SK-N-SH treated with all-trans-retinoic acid at 6 μM for 48 hours (cell line): Measurements from ENCODE around the gene NTPCR.

Source experiments
- ATAC-seq: fragments of 200-7000 bp; cut with Tn5 transposase; 3 replicates; pipeline ENCODE4 v1.9.1; 2020; ENCODE audit warnings: mild to moderate bottlenecking, moderate library complexity
- BACH2 ChIP-seq: fragments of 250-450 bp; sonication (Bioruptor Pico); IDR thresholded peaks from 2 replicates; pipeline ENCODE4 v1.9.0; 2021; ENCODE audit warnings: mild to moderate bottlenecking, borderline replicate concordance
- CSDC2 ChIP-seq: fragments of 250-450 bp; sonication (Bioruptor Pico); IDR thresholded peaks from 2 replicates; pipeline ENCODE4 v1.5.0; 2020; ENCODE audit warnings: mild to moderate bottlenecking, moderate library complexity
- ESRRG ChIP-seq: fragments of 250-450 bp; sonication (Bioruptor Pico); IDR thresholded peaks from 2 replicates; pipeline ENCODE4 v1.6.1; 2021; ENCODE audit warnings: mild to moderate bottlenecking
- GLIS3 ChIP-seq: fragments of 250-450 bp; sonication (Bioruptor Pico); IDR thresholded peaks from 2 replicates; pipeline ENCODE4 v1.5.0; 2020; ENCODE audit warnings: mild to moderate bottlenecking, moderate library complexity
- OSR1 ChIP-seq: fragments of 250-450 bp; sonication (Bioruptor Pico); IDR thresholded peaks from 2 replicates; pipeline ENCODE4 v1.8.0; 2022; ENCODE audit warnings: moderate library complexity, mild to moderate bottlenecking, inconsistent platforms
- RARB ChIP-seq: fragments of 250-450 bp; sonication (Bioruptor Pico); IDR thresholded peaks from 2 replicates; pipeline ENCODE4 v1.8.0; 2021; ENCODE audit warnings: mild to moderate bottlenecking, moderate library complexity
- SNAI2 ChIP-seq: fragments of 250-450 bp; sonication (Bioruptor Pico); IDR thresholded peaks from 2 replicates; pipeline ENCODE4 v1.5.0; 2020; ENCODE audit warnings: mild to moderate bottlenecking, moderate library complexity
- TCF4 ChIP-seq: fragments of 250-450 bp; sonication (Bioruptor Pico); IDR thresholded peaks from 2 replicates; pipeline ENCODE4 v1.8.0; 2021; ENCODE audit warnings: mild to moderate bottlenecking, moderate library complexity, borderline replicate concordance
- TOX ChIP-seq: fragments of 250-450 bp; sonication (Bioruptor Pico); IDR thresholded peaks from 2 replicates; pipeline ENCODE4 v1.8.0; 2021; ENCODE audit warnings: mild to moderate bottlenecking, moderate library complexity, borderline replicate concordance
- ZC3H10 ChIP-seq: fragments of 250-450 bp; sonication (Bioruptor Pico); IDR thresholded peaks from 2 replicates; pipeline ENCODE4 v1.5.1; 2021; ENCODE audit warnings: mild to moderate bottlenecking, moderate library complexity
- ZFP3 ChIP-seq: fragments of 250-450 bp; sonication (Bioruptor Pico); IDR thresholded peaks from 2 replicates; pipeline ENCODE4 v1.5.0; 2020; ENCODE audit warnings: mild to moderate bottlenecking, moderate library complexity
- ZFP30 ChIP-seq: fragments of 450-650 bp; formaldehyde crosslinking; IDR thresholded peaks from 2 replicates; pipeline ENCODE4 v1.5.0; 2022; ENCODE audit warnings: mild to moderate bottlenecking, moderate library complexity
- ZNF70 ChIP-seq: fragments of 450-650 bp; formaldehyde crosslinking; IDR thresholded peaks from 2 replicates; pipeline ENCODE4 v1.5.0; 2020; ENCODE audit warnings: mild to moderate bottlenecking, moderate library complexity
- ZNF8 ChIP-seq: fragments of 450-650 bp; formaldehyde crosslinking; IDR thresholded peaks from 2 replicates; pipeline ENCODE4 v1.5.0; 2020; ENCODE audit warnings: mild to moderate bottlenecking, moderate library complexity
- TF ChIP-seq, protein P1 (sequence below): fragments of 250-450 bp; sonication (Bioruptor Pico); IDR thresholded peaks from 2 replicates; pipeline ENCODE4 v1.5.1; 2021; ENCODE audit warnings: mild to moderate bottlenecking, moderate library complexity
- TF ChIP-seq, protein P2 (sequence below): fragments of 250-450 bp; sonication (Bioruptor Pico); IDR thresholded peaks from 2 replicates; pipeline ENCODE4 v1.5.0; 2020; ENCODE audit warnings: mild to moderate bottlenecking, moderate library complexity
- TF ChIP-seq, protein P3 (sequence below): fragments of 250-450 bp; sonication (Bioruptor Pico); IDR thresholded peaks from 2 replicates; pipeline ENCODE4 v1.8.0; 2020; ENCODE audit warnings: mild to moderate bottlenecking, moderate library complexity, borderline replicate concordance

NTPCR gene

DNA sequence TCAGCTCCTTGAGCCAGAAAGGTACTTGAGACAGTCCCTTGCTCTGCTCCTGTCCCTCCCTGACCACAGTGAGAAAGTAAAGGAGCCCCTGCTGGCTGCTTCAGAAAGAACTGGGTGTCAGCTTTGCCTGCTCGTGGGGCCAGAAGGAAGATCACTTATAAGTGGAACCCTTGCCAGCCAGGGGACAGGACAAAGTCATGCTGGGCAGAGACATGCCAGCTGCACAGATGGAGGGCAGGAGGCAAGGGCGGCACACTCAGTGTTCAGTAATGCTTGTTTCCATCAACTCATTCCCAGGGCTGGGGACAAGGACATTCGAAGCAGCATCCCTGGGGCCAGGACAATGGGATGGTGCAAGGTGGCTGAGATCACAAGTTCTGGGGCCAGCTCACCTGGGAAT, 41.8 kb downstream of the NTPCR start:
- TF ChIP-seq CSDC2 (no peak), GLIS3 (no peak), BACH2 (CRISPR knock-in tag) (no peak)
- TF ChIP-seq, protein P1, sequence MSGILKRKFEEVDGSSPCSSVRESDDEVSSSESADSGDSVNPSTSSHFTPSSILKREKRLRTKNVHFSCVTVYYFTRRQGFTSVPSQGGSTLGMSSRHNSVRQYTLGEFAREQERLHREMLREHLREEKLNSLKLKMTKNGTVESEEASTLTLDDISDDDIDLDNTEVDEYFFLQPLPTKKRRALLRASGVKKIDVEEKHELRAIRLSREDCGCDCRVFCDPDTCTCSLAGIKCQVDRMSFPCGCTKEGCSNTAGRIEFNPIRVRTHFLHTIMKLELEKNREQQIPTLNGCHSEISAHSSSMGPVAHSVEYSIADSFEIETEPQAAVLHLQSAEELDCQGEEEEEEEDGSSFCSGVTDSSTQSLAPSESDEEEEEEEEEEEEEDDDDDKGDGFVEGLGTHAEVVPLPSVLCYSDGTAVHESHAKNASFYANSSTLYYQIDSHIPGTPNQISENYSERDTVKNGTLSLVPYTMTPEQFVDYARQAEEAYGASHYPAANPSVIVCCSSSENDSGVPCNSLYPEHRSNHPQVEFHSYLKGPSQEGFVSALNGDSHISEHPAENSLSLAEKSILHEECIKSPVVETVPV (CRISPR knock-in tag): no peak
- TF ChIP-seq, protein P2, sequence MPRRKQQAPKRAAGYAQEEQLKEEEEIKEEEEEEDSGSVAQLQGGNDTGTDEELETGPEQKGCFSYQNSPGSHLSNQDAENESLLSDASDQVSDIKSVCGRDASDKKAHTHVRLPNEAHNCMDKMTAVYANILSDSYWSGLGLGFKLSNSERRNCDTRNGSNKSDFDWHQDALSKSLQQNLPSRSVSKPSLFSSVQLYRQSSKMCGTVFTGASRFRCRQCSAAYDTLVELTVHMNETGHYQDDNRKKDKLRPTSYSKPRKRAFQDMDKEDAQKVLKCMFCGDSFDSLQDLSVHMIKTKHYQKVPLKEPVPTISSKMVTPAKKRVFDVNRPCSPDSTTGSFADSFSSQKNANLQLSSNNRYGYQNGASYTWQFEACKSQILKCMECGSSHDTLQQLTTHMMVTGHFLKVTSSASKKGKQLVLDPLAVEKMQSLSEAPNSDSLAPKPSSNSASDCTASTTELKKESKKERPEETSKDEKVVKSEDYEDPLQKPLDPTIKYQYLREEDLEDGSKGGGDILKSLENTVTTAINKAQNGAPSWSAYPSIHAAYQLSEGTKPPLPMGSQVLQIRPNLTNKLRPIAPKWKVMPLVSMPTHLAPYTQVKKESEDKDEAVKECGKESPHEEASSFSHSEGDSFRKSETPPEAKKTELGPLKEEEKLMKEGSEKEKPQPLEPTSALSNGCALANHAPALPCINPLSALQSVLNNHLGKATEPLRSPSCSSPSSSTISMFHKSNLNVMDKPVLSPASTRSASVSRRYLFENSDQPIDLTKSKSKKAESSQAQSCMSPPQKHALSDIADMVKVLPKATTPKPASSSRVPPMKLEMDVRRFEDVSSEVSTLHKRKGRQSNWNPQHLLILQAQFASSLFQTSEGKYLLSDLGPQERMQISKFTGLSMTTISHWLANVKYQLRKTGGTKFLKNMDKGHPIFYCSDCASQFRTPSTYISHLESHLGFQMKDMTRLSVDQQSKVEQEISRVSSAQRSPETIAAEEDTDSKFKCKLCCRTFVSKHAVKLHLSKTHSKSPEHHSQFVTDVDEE (CRISPR knock-in tag): no peak
- ATAC-seq: no peak

DNA sequence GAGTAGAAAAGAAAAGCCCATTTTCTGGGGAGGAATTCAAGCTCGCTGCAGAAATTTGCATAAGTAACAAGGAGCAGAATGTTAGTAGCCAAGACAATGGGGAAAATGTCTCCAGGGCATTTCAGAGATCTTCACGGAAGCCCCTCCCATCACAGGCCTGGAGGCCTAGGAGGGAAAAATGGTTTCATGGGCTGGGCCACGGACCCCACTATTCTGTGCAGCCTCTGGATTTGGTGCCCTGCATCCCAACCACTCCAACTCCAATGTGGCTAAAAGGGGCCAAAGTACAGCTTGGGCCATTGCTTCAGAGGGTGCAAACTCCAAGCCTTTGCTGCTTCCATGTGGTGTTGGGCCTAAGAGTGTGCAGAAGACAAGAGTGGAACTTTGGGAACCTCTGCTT, 43.1 kb downstream of the NTPCR start:
- TF ChIP-seq BACH2 (CRISPR knock-in tag) (no peak), ZNF70 (no peak), OSR1 (CRISPR knock-in tag) (no peak), ZC3H10 (CRISPR knock-in tag) (no peak)
- ATAC-seq: no peak

DNA sequence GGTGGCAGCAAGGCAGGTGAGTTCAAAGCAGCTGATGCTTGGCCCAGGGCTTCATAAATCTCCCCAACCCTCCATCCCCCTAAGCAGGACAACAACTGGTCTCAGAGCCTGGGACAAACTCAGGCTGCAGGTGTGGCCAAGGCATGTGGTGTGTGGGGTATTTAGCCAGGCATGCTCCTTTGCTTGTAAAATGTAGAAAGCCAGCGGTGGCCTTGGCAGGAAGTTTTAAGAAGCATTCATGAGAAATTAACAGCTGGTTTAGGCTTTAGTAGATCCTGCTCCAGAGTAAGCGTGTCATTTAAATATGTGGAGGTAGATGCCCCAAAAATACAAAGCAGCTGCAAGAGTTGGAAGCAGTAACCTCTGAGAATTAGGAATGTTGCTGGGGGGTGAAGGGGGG, 44.8 kb downstream of the NTPCR start:
- no peak for ATAC-seq

DNA sequence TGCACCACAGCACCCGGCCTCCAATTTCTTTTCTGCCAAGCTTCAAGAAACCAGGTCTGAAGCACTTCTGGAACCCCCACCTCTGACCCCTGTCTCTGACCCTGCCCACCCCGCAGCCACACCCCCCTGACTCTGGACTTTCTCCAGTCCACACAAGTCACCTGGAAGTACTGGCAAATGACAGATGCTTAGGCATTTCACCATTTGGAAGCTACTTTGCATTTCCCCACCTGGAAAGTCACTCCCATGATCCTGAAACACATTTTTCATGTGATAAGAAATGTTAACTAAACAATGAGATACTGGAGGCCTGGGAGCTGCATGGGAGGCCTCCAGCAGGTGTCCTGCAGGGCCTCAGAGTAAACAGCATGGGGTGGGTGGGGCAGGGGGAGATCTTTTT, 45.7 kb downstream of the NTPCR start:
- ATAC-seq: no peak
- no peak for TF ChIP-seq TOX
- TF ChIP-seq CSDC2: no peak
- no peak for TF ChIP-seq ZC3H10 (CRISPR knock-in tag)

More for the DNA sequence above, 44.8 kb downstream of the NTPCR start:
- no peak for TF ChIP-seq ZFP30 (CRISPR knock-in tag)

DNA sequence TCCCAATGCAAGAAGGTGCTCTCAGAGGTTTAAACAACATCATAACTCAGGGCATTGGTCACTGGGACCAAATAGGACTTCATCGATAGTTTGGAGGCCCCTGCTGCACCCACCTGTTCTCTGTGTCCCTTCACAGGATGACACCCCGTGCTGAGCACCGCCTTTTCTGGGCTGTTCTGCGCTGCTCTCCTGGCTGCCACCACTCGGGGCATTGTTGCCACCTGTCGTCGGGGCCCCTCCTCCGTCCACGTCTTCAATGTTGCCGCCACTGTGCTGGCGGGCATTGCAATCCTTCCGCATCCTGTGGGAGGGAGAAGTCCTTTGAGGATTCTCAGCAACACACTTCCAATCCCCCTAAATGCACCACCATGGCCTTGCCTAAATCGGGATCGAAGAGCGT, 47.7 kb downstream of the NTPCR start:
- no peak for ATAC-seq
- TF ChIP-seq ZFP3 (CRISPR knock-in tag) (no peak), ESRRG (no peak), GLIS3 (no peak), ZNF70 (no peak), SNAI2 (CRISPR knock-in tag) (no peak), RARB (CRISPR knock-in tag) (no peak), TOX (no peak), BACH2 (CRISPR knock-in tag) (no peak), ZFP30 (CRISPR knock-in tag) (no peak), TCF4 (CRISPR knock-in tag) (no peak), ZNF8 (no peak), CSDC2 (no peak)
- TF ChIP-seq, protein P1 (CRISPR knock-in tag): no peak
- TF ChIP-seq, protein P3, sequence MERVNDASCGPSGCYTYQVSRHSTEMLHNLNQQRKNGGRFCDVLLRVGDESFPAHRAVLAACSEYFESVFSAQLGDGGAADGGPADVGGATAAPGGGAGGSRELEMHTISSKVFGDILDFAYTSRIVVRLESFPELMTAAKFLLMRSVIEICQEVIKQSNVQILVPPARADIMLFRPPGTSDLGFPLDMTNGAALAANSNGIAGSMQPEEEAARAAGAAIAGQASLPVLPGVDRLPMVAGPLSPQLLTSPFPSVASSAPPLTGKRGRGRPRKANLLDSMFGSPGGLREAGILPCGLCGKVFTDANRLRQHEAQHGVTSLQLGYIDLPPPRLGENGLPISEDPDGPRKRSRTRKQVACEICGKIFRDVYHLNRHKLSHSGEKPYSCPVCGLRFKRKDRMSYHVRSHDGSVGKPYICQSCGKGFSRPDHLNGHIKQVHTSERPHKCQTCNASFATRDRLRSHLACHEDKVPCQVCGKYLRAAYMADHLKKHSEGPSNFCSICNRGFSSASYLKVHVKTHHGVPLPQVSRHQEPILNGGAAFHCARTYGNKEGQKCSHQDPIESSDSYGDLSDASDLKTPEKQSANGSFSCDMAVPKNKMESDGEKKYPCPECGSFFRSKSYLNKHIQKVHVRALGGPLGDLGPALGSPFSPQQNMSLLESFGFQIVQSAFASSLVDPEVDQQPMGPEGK: no peak
- TF ChIP-seq, protein P2 (CRISPR knock-in tag): no peak
